GM12891 (cell line): ENCODE data around the gene TATDN2.

Source experiments
- PAX5 ChIP-seq: IDR thresholded peaks from 2 replicates; pipeline ENCODE4 v1.6.1; 2011; ENCODE audit warnings: low read length, moderate library complexity, mild to moderate bottlenecking; ENCODE audit not compliant: insufficient read depth, severe bottlenecking
- POLR2A ChIP-seq: IDR thresholded peaks from 2 replicates; pipeline ENCODE4 v1.6.1; 2011; ENCODE audit warnings: low read depth, low read length, control low read depth
- POLR2AphosphoS5 ChIP-seq: IDR thresholded peaks from 2 replicates; pipeline ENCODE4 v1.6.1; 2011; ENCODE audit warnings: low read depth, low read length, control low read depth
- POU2F2 ChIP-seq: IDR thresholded peaks from 2 replicates; pipeline ENCODE4 v1.6.1; 2011; ENCODE audit warnings: low read depth, mild to moderate bottlenecking, control low read depth, low read length, moderate library complexity
- TAF1 ChIP-seq: IDR thresholded peaks from 2 replicates; pipeline ENCODE4 v1.6.1; 2011; ENCODE audit warnings: low read depth, low read length, control low read depth

DNA sequence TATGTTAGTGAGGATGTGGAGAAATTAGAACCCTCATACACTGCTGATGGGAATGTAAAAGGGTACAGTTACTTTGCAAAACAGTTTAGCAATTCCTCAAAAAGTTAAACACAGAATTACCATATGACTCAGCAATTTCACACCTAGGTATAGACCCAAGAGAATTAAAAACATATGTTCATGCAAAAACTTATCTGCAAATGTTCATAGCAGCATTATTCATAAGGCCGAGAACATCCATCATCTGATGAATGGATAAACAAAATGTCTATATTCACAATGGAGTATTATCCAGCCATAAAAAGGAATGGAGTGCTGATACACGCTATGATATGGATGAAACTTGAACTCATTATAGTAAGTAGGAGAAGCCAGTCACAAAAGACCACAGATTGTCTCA, 62.3 kb downstream of the TATDN2 start:
- TF ChIP-seq POLR2A (no peak), TAF1 (no peak), POLR2AphosphoS5 (no peak), POU2F2 (no peak), PAX5 (no peak)
